ENCODE measurements around the gene IGSF21. TPM values are rescaled to one million over a fixed set of nuclear protein-coding genes. Genes with fewer than 3 reads are reported as not detected.

IGSF21 gene
- total and polyA plus RNA-seq, 2 of the 4 experiments (the other 2 are of a cell fraction): not detected

DNA sequence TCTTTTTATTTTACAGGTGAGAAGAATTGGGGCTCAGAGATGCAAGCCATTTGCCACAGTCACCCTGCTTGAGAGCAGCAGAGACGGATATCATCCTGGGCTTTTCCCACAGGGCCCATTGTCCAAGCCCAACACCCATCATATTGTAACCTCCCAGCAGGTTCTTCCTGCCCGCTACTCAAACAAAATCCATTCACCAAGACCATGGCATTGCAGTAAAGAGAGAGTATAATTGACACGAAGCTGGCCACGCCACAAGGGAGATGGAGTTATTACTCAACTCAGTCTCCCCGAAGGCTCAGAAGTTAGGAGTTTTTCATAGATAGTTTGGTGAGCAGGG, 312.2 kb downstream of the IGSF21 start:
- ChIA-PET POLR2A (ENCODE audit: unreplicated experiment) (no interaction called here), CTCF (no interaction called here)
- BruUV-seq (replicated peaks): no TSS peak

More for the DNA sequence above, 312.2 kb downstream of the IGSF21 start:
- no peak for ATAC-seq (ENCODE audit: low read depth)
- Histone ChIP-seq H3K9me1 (ENCODE audit: insufficient read depth, low read length) (no peaks in the 10 kb centered on the region), H3K27ac (ENCODE audit: insufficient read depth, low read length) (no peak overlapping the region), H2BK120ac (ENCODE audit: low read depth, low read length) (no peak overlapping the region), H4K20me1 (ENCODE audit: insufficient read depth, low read length) (no peaks in the 10 kb centered on the region), H2AFZ (replicated peaks; ENCODE audit: low read length, poor library complexity) (no peak overlapping the region), H4K5ac (ENCODE audit: low read depth, low read length) (no peak overlapping the region), H2AK9ac (replicated peaks; ENCODE audit: low read depth, low read length, poor library complexity) (no peak overlapping the region), H3K14ac (replicated peaks; ENCODE audit: low read depth, low read length) (no peak overlapping the region), H2BK15ac (ENCODE audit: low read depth, low read length) (no peak overlapping the region), H2BK5ac (ENCODE audit: low read depth, low read length, poor library complexity, severe bottlenecking) (no peak overlapping the region), H4K91ac (ENCODE audit: insufficient read depth, low read depth, low read length) (no peak overlapping the region), H4K8ac (ENCODE audit: low read depth in 2 of 2, low read length in 2 of 2) (no peak overlapping the region), H3K9me3 (ENCODE audit: control insufficient read depth, insufficient read depth, low read length) (peaks cover 7% of the 10 kb centered on the region), H3K18ac (ENCODE audit: low read depth, low read length) (no peak overlapping the region), H3K4me1 (ENCODE audit: control insufficient read depth, insufficient read depth, low read length) (no peaks in the 10 kb centered on the region), H3K4ac (ENCODE audit: low read depth, low read length) (no peak overlapping the region), H3K23ac (ENCODE audit: low read depth, low read length) (no peak overlapping the region), H3K9ac (ENCODE audit: low read depth, low read length) (no peak overlapping the region), H2BK20ac (ENCODE audit: low read depth, low read length) (no peak overlapping the region), H3K4me3 (ENCODE audit: insufficient read depth, low read depth, low read length) (no peak overlapping the region), H3K27me3 (ENCODE audit: control insufficient read depth, insufficient read depth, low read length) (no peaks in the 10 kb centered on the region), H2AK5ac (ENCODE audit: low read depth, low read length) (no peak overlapping the region), H3K79me1 (ENCODE audit: low read depth in 1 of 2, low read length in 2 of 2) (no peaks in the 10 kb centered on the region), H3K56ac (ENCODE audit: extremely low read depth, insufficient read depth, low read length) (no peak overlapping the region), H3K4me2 (ENCODE audit: low read depth, low read length) (no peak overlapping the region), H3K36me3 (ENCODE audit: control insufficient read depth, insufficient read depth, low read length) (no peaks in the 10 kb centered on the region)
- whole genome bisulfite sequencing, 2 experiments (ENCODE audit: extremely low coverage in 2 of 2, insufficient read length in 1 of 2): no CpG with 5 or more reads among the region's 5 CpGs
- dilution Hi-C loops (cut with HindIII; ENCODE audit: low sequenced_read_pairs, unreplicated experiment): no loop called here
- in situ Hi-C loops (cut with MboI; ENCODE audit: low sequenced_read_pairs): no loop called here
- TF ChIP-seq RAD21 (IDR thresholded peaks at IDR 0.05; ENCODE audit: low read length) (no peak), RFX5 (IDR thresholded peaks at IDR 0.05; ENCODE audit: low read depth, low read length) (no peak), NFE2L2 (IDR thresholded peaks at IDR 0.05; ENCODE audit: low read depth, low read length) (no peak), MXI1 (IDR thresholded peaks at IDR 0.05; ENCODE audit: borderline replicate concordance, low read depth, low read length) (no peak), RCOR1 (IDR thresholded peaks at IDR 0.05; ENCODE audit: insufficient replicate concordance, low read length) (no peak), CEBPB (IDR thresholded peaks at IDR 0.05; ENCODE audit: low read depth, low read length) (no peak), MAZ (IDR thresholded peaks at IDR 0.05; ENCODE audit: borderline replicate concordance, low read depth, low read length) (no peak), CHD1 (IDR thresholded peaks at IDR 0.05; ENCODE audit: low read depth, low read length) (no peak), SMC3 (IDR thresholded peaks at IDR 0.05; ENCODE audit: low read depth, low read length) (no peak), POLR2A (IDR thresholded peaks at IDR 0.05; ENCODE audit: low read depth, low read length) (no peak), FOS (IDR thresholded peaks at IDR 0.05; ENCODE audit: low read depth, low read length) (no peak)
- TF ChIP-seq, protein P1, sequence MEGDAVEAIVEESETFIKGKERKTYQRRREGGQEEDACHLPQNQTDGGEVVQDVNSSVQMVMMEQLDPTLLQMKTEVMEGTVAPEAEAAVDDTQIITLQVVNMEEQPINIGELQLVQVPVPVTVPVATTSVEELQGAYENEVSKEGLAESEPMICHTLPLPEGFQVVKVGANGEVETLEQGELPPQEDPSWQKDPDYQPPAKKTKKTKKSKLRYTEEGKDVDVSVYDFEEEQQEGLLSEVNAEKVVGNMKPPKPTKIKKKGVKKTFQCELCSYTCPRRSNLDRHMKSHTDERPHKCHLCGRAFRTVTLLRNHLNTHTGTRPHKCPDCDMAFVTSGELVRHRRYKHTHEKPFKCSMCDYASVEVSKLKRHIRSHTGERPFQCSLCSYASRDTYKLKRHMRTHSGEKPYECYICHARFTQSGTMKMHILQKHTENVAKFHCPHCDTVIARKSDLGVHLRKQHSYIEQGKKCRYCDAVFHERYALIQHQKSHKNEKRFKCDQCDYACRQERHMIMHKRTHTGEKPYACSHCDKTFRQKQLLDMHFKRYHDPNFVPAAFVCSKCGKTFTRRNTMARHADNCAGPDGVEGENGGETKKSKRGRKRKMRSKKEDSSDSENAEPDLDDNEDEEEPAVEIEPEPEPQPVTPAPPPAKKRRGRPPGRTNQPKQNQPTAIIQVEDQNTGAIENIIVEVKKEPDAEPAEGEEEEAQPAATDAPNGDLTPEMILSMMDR (conservative IDR thresholded peaks at IDR 0.05; ENCODE audit: low read depth, low read length): no peak
- TF ChIP-seq, protein P2, sequence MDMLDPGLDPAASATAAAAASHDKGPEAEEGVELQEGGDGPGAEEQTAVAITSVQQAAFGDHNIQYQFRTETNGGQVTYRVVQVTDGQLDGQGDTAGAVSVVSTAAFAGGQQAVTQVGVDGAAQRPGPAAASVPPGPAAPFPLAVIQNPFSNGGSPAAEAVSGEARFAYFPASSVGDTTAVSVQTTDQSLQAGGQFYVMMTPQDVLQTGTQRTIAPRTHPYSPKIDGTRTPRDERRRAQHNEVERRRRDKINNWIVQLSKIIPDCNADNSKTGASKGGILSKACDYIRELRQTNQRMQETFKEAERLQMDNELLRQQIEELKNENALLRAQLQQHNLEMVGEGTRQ (IDR thresholded peaks at IDR 0.05; ENCODE audit: low read depth, low read length): no peak
- intact Hi-C loops (cut with micrococcal nuclease): no loop called here
- no peak for DNase-seq

Measured in IMR-90 (cell line).